Endothelial cell of umbilical vein (primary cell): ENCODE measurements around the gene SLC9C1.

Experiments
- CTCF ChIP-seq, 2 donors: IDR thresholded peaks; 1 replicate in 1 of 2; 2 replicates in 1 of 2; pipeline ENCODE4 v1.5.1; 2011; ENCODE audit warnings: low read length in 2 of 2, mild to moderate bottlenecking in 2 of 2, moderate library complexity in 2 of 2, control low read depth in 1 of 2, inconsistent platforms in 1 of 2, low read depth in 1 of 2; ENCODE audit not compliant: insufficient read depth in 1 of 2; ENCODE audit errors: extremely low read depth in 1 of 2
- EZH2 ChIP-seq: IDR thresholded peaks from 2 replicates; pipeline ENCODE4 v1.6.1; 2012; ENCODE audit warnings: borderline replicate concordance, low read depth, mild to moderate bottlenecking, moderate library complexity, low read length, inconsistent platforms; ENCODE audit not compliant: severe bottlenecking
- FOS ChIP-seq: IDR thresholded peaks from 2 replicates; pipeline ENCODE4 v1.6.1; 2011; ENCODE audit warnings: mild to moderate bottlenecking, low read length, moderate library complexity, borderline replicate concordance; ENCODE audit not compliant: insufficient read depth
- GATA2 ChIP-seq: IDR thresholded peaks from 2 replicates; pipeline ENCODE4 v1.7.0; 2011; ENCODE audit warnings: low read depth, mild to moderate bottlenecking, moderate library complexity, mixed read lengths, low read length; ENCODE audit not compliant: insufficient read length, insufficient read depth
- JUN ChIP-seq: IDR thresholded peaks from 2 replicates; pipeline ENCODE4 v1.6.1; 2011; ENCODE audit warnings: borderline replicate concordance, low read depth; ENCODE audit not compliant: insufficient read length, insufficient read depth
- MAX ChIP-seq: IDR thresholded peaks from 2 replicates; pipeline ENCODE4 v1.6.1; 2011; ENCODE audit not compliant: insufficient read depth, insufficient read length
- POLR2A ChIP-seq: IDR thresholded peaks from 2 replicates; pipeline ENCODE4 v1.6.1; 2012; ENCODE audit warnings: low read depth, mild to moderate bottlenecking, control low read depth, low read length
- POLR2AphosphoS5 ChIP-seq: IDR thresholded peaks from 2 replicates; pipeline ENCODE4 v1.6.1; 2012; ENCODE audit warnings: low read depth, mild to moderate bottlenecking, control low read depth, low read length, moderate library complexity; ENCODE audit not compliant: insufficient read depth

GRCh38 chr3:112302150-112302830 lies 8.3 kb upstream of the SLC9C1 start:
- TF ChIP-seq FOS (no peak), POLR2A (no peak), POLR2AphosphoS5 (no peak), CTCF (IDR thresholded peaks at IDR 0.05; ENCODE audit: extremely low read depth in 1 of 2, insufficient read depth in 1 of 2, low read depth in 1 of 2, low read length in 2 of 2) (no peak), EZH2 (no peak), MAX (no peak), GATA2 (no peak), JUN (no peak)
